ENCODE measurements around the gene LURAP1L.

LURAP1L gene

GRCh38 chr9:12813960-12814876 lies 39.4 kb downstream of the LURAP1L start:
- DNase-seq (ENCODE audit: low read depth): peak; percentile 97

GRCh38 chr9:12814877-12815237 lies 40.0 kb downstream of the LURAP1L start:
- DNase-seq (ENCODE audit: low read depth): no peak

GRCh38 chr9:12815888-12816287 lies 41.1 kb downstream of the LURAP1L start:
- no peak for DNase-seq (ENCODE audit: low read depth)

- DNase-seq (ENCODE audit: low read depth): no peak
These were observed 41.9 kb downstream of the LURAP1L start for GRCh38 chr9:12816656-12817101.

GRCh38 chr9:12817702-12818101 lies 42.9 kb downstream of the LURAP1L start:
- no peak for DNase-seq (ENCODE audit: low read depth)

GRCh38 chr9:12818431-12819000 lies 43.7 kb downstream of the LURAP1L start:
- no peak for DNase-seq (ENCODE audit: low read depth)

- no peak for DNase-seq (ENCODE audit: low read depth)
These were observed 44.8 kb downstream of the LURAP1L start for GRCh38 chr9:12819436-12820185.

GRCh38 chr9:12822111-12822510 lies 47.3 kb downstream of the LURAP1L start:
- no peak for DNase-seq (ENCODE audit: low read depth)

GRCh38 chr9:12826924-12827565 lies 52.2 kb downstream of the LURAP1L start:
- DNase-seq (ENCODE audit: low read depth): no peak

GRCh38 chr9:12833701-12834100 lies 58.9 kb downstream of the LURAP1L start:
- no peak for DNase-seq (ENCODE audit: low read depth)

GRCh38 chr9:12838546-12838945 lies 63.7 kb downstream of the LURAP1L start:
- DNase-seq (ENCODE audit: low read depth): no peak

- peak; percentile 30 for DNase-seq (ENCODE audit: low read depth)
These were observed 68.9 kb downstream of the LURAP1L start for GRCh38 chr9:12843735-12844134.

GRCh38 chr9:12846035-12846434 lies 71.2 kb downstream of the LURAP1L start:
- no peak for DNase-seq (ENCODE audit: low read depth)

GRCh38 chr9:12847561-12847960 lies 72.7 kb downstream of the LURAP1L start:
- no peak for DNase-seq (ENCODE audit: low read depth)

- no peak for DNase-seq (ENCODE audit: low read depth)
These were observed 74.7 kb downstream of the LURAP1L start for GRCh38 chr9:12849486-12850003.

- no peak for DNase-seq (ENCODE audit: low read depth)
These were observed 76.7 kb downstream of the LURAP1L start for GRCh38 chr9:12851341-12852090.

GRCh38 chr9:12853051-12853450 lies 78.2 kb downstream of the LURAP1L start:
- no peak for DNase-seq (ENCODE audit: low read depth)

GRCh38 chr9:12854221-12854620 lies 79.4 kb downstream of the LURAP1L start:
- no peak for DNase-seq (ENCODE audit: low read depth)

- DNase-seq (ENCODE audit: low read depth): no peak
These were observed 80.2 kb downstream of the LURAP1L start for GRCh38 chr9:12855066-12855465.

- no peak for DNase-seq (ENCODE audit: low read depth)
These were observed 81.8 kb downstream of the LURAP1L start for GRCh38 chr9:12856603-12857002.

GRCh38 chr9:12859704-12860251 lies 85.0 kb downstream of the LURAP1L start:
- peak; percentile 42 for DNase-seq (ENCODE audit: low read depth)

Measured in non-pigmented ciliary epithelial cell (primary cell).